Measurements from ENCODE around the gene GBA3. TPM values are rescaled to one million over a fixed set of nuclear protein-coding genes. Genes with fewer than 3 reads are reported as not detected.

The GBA3 gene
- total RNA-seq, 2 experiments from 2014 or later = not detected

- DNase-seq = no peak
- H3K27ac Mint-ChIP-seq = no peak overlapping the region
- H3K36me3 Mint-ChIP-seq (ENCODE audit: low read depth) = no peaks in the 10 kb centered on the region
- no peaks in the 10 kb centered on the region for H3K9me3 Mint-ChIP-seq
- no peak overlapping the region for H3K4me3 Mint-ChIP-seq
- no peaks in the 10 kb centered on the region for H3K27me3 Mint-ChIP-seq
- H3K4me1 Mint-ChIP-seq = peaks cover 10% of the 10 kb centered on the region
- ChIA-PET CTCF (no interaction called here), POLR2A (no interaction called here)
These were observed 71.4 kb downstream of the GBA3 start for GRCh38 chr4:22764183-22764582.

DNA sequence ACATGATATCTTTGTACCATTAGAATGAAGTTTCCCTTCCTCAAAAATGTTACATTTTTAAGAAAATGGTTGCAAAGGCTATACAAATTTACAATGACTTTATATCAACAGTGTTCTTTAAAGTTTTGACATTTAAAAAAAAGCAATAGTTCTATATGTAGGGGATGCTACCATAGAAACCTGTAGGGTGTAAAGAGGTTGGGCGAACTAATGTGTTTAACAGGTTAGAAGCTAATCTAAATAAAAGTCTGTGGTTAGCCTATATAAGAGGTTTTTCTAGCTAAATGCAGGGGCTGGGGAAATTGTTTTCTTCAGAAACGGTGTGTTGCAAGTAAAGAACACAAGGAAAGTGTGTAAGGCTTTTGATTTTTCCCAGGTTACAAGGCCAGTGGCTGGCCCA, 73.3 kb downstream of the GBA3 start:
- Mint-ChIP-seq H3K27ac (no peak overlapping the region), H3K4me3 (no peak overlapping the region), H3K27me3 (no peaks in the 10 kb centered on the region), H3K9me3 (peaks cover 2% of the 10 kb centered on the region), H3K36me3 (ENCODE audit: low read depth) (no peaks in the 10 kb centered on the region), H3K4me1 (peaks cover 10% of the 10 kb centered on the region)
- DNase-seq = no peak
- POLR2A ChIA-PET = no interaction called here
- CTCF ChIA-PET = no interaction called here

- Mint-ChIP-seq H3K9me3 (peaks cover 9% of the 10 kb centered on the region), H3K4me3 (no peak overlapping the region), H3K27ac (no peak overlapping the region), H3K36me3 (ENCODE audit: low read depth) (no peaks in the 10 kb centered on the region), H3K4me1 (no peaks in the 10 kb centered on the region), H3K27me3 (no peaks in the 10 kb centered on the region)
- ChIA-PET CTCF (no interaction called here), POLR2A (no interaction called here)
- no peak for DNase-seq
These were observed 85.9 kb downstream of the GBA3 start for GRCh38 chr4:22778547-22779163.

GRCh38 chr4:22780317-22780716, 87.6 kb downstream of the GBA3 start:
- peaks cover 9% of the 10 kb centered on the region for H3K9me3 Mint-ChIP-seq
- no peaks in the 10 kb centered on the region for H3K4me1 Mint-ChIP-seq
- no peak overlapping the region for H3K4me3 Mint-ChIP-seq
- H3K36me3 Mint-ChIP-seq (ENCODE audit: low read depth) = no peaks in the 10 kb centered on the region
- H3K27ac Mint-ChIP-seq = no peak overlapping the region
- ChIA-PET CTCF (no interaction called here), POLR2A (no interaction called here)
- DNase-seq = no peak
- H3K27me3 Mint-ChIP-seq = no peaks in the 10 kb centered on the region

- peaks cover 6% of the 10 kb centered on the region for H3K9me3 Mint-ChIP-seq
- CTCF ChIA-PET = no interaction called here
- H3K4me3 Mint-ChIP-seq = no peak overlapping the region
- no peak for DNase-seq
- no peak overlapping the region for H3K27ac Mint-ChIP-seq
- POLR2A ChIA-PET = no interaction called here
- H3K36me3 Mint-ChIP-seq (ENCODE audit: low read depth) = no peaks in the 10 kb centered on the region
- no peaks in the 10 kb centered on the region for H3K4me1 Mint-ChIP-seq
- no peaks in the 10 kb centered on the region for H3K27me3 Mint-ChIP-seq
These were observed 88.1 kb downstream of the GBA3 start for GRCh38 chr4:22780797-22781196.

GRCh38 chr4:22787753-22788375, 95.1 kb downstream of the GBA3 start:
- CTCF ChIA-PET = no interaction called here
- Mint-ChIP-seq H3K36me3 (ENCODE audit: low read depth) (no peaks in the 10 kb centered on the region), H3K9me3 (no peaks in the 10 kb centered on the region), H3K4me3 (no peak overlapping the region), H3K27me3 (no peaks in the 10 kb centered on the region), H3K4me1 (no peaks in the 10 kb centered on the region), H3K27ac (no peak overlapping the region)
- POLR2A ChIA-PET = no interaction called here
- no peak for DNase-seq

GRCh38 chr4:22790631-22791030, 97.9 kb downstream of the GBA3 start:
- ChIA-PET CTCF (no interaction called here), POLR2A (no interaction called here)
- H3K36me3 Mint-ChIP-seq (ENCODE audit: low read depth) = no peaks in the 10 kb centered on the region
- H3K27me3 Mint-ChIP-seq = no peaks in the 10 kb centered on the region
- no peak overlapping the region for H3K27ac Mint-ChIP-seq
- H3K9me3 Mint-ChIP-seq = no peaks in the 10 kb centered on the region
- no peak for DNase-seq
- H3K4me3 Mint-ChIP-seq = no peak overlapping the region
- no peaks in the 10 kb centered on the region for H3K4me1 Mint-ChIP-seq

DNA sequence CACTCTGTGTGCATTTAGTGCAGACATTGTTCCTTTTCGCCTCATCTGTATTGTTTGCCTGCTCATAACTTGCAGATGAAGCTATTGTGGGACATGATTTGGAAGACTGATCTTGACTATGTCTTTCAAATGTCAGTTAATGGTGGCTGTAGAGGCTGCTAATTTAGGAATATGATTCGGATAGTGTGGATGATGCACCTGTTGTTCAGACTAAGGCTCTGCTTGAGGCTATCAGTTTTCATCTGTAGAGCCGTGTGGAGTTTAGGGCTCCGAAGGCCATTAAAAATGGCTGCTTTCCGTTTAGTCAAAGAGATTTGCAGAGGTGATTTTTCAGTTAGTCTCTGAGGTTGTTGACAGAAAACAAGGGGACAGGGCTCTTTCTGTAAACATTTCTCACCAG, 102.0 kb downstream of the GBA3 start:
- Mint-ChIP-seq H3K4me1 (no peaks in the 10 kb centered on the region), H3K4me3 (no peak overlapping the region), H3K27ac (no peak overlapping the region), H3K9me3 (no peaks in the 10 kb centered on the region), H3K36me3 (ENCODE audit: low read depth) (no peaks in the 10 kb centered on the region), H3K27me3 (no peaks in the 10 kb centered on the region)
- DNase-seq = no peak
- CTCF ChIA-PET = no interaction called here
- POLR2A ChIA-PET = no interaction called here

DNA sequence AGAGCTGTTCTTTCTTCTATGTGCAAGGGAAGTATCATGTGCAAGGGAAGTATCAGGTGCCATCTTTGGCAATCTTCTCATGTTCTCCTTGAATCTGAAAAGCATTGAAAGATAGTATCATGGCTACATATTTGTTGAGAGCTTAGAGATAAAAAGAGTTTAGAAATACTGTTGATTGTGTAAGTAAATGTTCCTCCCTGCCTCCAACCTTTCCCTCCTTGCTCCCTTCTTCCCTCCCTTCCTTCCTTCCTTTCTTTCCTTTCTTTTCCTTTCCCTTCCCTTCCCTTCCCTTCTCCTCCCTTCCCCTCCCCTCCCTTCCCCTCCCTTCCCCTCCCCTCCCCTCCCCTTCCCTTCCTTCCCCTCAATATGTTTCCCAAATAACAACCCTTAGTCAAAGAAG, 108.7 kb downstream of the GBA3 start:
- Mint-ChIP-seq H3K9me3 (no peaks in the 10 kb centered on the region), H3K27me3 (no peaks in the 10 kb centered on the region), H3K36me3 (ENCODE audit: low read depth) (no peaks in the 10 kb centered on the region), H3K4me1 (no peaks in the 10 kb centered on the region), H3K27ac (no peak overlapping the region), H3K4me3 (no peak overlapping the region)
- POLR2A ChIA-PET = no interaction called here
- no peak for DNase-seq
- CTCF ChIA-PET = no interaction called here

GRCh38 chr4:22802876-22803275, 110.1 kb downstream of the GBA3 start:
- DNase-seq = no peak
- CTCF ChIA-PET = no interaction called here
- H3K27ac Mint-ChIP-seq = no peak overlapping the region
- H3K9me3 Mint-ChIP-seq = no peaks in the 10 kb centered on the region
- no peaks in the 10 kb centered on the region for H3K36me3 Mint-ChIP-seq (ENCODE audit: low read depth)
- POLR2A ChIA-PET = no interaction called here
- no peaks in the 10 kb centered on the region for H3K27me3 Mint-ChIP-seq
- H3K4me3 Mint-ChIP-seq = no peak overlapping the region
- H3K4me1 Mint-ChIP-seq = no peaks in the 10 kb centered on the region

GRCh38 chr4:22803512-22803911, 110.8 kb downstream of the GBA3 start:
- no peak for DNase-seq
- Mint-ChIP-seq H3K36me3 (ENCODE audit: low read depth) (no peaks in the 10 kb centered on the region), H3K4me3 (no peak overlapping the region), H3K9me3 (no peaks in the 10 kb centered on the region), H3K27me3 (no peaks in the 10 kb centered on the region), H3K27ac (no peak overlapping the region), H3K4me1 (no peaks in the 10 kb centered on the region)
- ChIA-PET CTCF (no interaction called here), POLR2A (no interaction called here)

DNA sequence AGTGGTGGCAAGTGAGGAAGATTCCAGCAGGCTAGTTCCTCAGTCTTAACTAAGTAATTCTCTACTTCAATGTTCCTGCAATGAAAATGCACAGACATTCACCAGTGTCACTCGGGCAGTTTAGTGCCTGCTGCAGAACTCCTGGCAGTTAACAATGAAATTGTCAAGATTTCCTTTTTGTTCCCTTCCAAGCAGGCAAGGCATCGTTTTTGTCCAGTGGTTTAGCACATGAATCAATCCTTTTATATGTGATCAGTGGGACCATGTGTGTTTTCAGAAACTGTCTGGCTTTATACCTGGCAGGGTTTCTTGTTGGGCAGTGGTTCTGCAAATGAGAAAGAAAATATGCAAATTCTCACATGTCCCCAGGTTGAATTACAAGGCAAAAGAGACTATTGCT, 122.2 kb downstream of the GBA3 start:
- ChIA-PET POLR2A (no interaction called here), CTCF (no interaction called here)
- H3K4me3 Mint-ChIP-seq = no peak overlapping the region
- no peak overlapping the region for H3K27ac Mint-ChIP-seq
- DNase-seq = no peak
- no peaks in the 10 kb centered on the region for H3K36me3 Mint-ChIP-seq (ENCODE audit: low read depth)
- no peaks in the 10 kb centered on the region for H3K27me3 Mint-ChIP-seq
- peaks cover 3% of the 10 kb centered on the region for H3K9me3 Mint-ChIP-seq
- H3K4me1 Mint-ChIP-seq = no peaks in the 10 kb centered on the region

GRCh38 chr4:22824091-22824490, 131.4 kb downstream of the GBA3 start:
- Mint-ChIP-seq H3K36me3 (ENCODE audit: low read depth) (no peaks in the 10 kb centered on the region), H3K27ac (no peak overlapping the region), H3K27me3 (no peaks in the 10 kb centered on the region), H3K9me3 (no peaks in the 10 kb centered on the region), H3K4me1 (no peaks in the 10 kb centered on the region), H3K4me3 (no peak overlapping the region)
- ChIA-PET CTCF (no interaction called here), POLR2A (no interaction called here)
- no peak for DNase-seq

DNA sequence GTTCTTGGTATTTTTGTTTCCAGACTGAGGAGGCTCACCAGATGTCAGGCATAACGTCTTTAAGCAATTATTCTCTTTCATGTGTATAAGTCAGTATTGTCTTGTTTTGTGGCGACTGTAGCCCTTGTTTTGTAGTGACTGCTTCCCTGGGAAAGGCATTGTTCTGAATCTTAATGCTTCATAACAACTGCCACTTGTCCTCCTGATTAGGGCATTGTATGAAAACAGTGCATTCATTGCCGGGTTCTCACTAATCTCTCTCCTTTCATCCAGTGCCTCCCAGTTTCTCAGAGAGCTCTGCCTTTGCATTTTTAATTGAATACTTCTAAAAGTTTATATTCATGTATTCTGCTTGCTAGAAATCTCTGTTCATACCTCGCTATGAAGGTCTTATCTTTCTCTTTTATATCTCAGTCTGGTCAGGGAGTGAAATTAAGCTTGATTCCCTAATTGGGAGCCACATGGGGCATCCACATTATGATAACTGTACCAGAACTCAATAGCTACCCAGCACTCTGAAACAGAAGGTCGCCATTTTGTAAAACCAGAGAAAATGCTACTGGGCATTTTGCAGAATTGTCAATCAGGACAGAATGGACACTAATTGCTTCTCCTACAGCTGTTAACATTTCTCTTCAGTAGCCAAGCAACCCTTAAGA, 149.8 kb downstream of the GBA3 start:
- ChIA-PET POLR2A (no interaction called here), CTCF (interaction anchor here (0.6 kb wide), 1 partner anchor 10 kb away, joined by 3 read pairs; no protein-coding TSS in a partner anchor)
- H3K4me3 Mint-ChIP-seq = no peak overlapping the region
- no peaks in the 10 kb centered on the region for H3K27me3 Mint-ChIP-seq
- no peaks in the 10 kb centered on the region for H3K36me3 Mint-ChIP-seq (ENCODE audit: low read depth)
- H3K9me3 Mint-ChIP-seq = no peaks in the 10 kb centered on the region
- no peak overlapping the region for H3K27ac Mint-ChIP-seq
- DNase-seq = no peak
- no peaks in the 10 kb centered on the region for H3K4me1 Mint-ChIP-seq
